Sciatic nerve (tissue), 2 donors: Measurements from ENCODE around the gene FOXD4. TPM values are rescaled to one million over a fixed set of nuclear protein-coding genes. Genes with fewer than 3 reads are reported as not detected.
"Not testable (repeated sequence)": the region's sequence is repeated elsewhere in the genome, so short reads cannot be mapped to it uniquely, and the experiment has no call there.

Experiments
- ATAC-seq: fragments of 200-7000 bp; cut with Tn5 transposase; one replicate; pipeline ENCODE4 v1.9.1; 2020; ENCODE audit warnings: mild to moderate bottlenecking, moderate library complexity
- DNase-seq: peaks from one replicate; pipeline ENCODE4 v3.0.0-alpha.2; 2020; ENCODE audit warnings: low spot score
- intact Hi-C: fragments of 100-400 bp; cut with DNase I; formaldehyde crosslinking; loops from one replicate; pipeline ENCODE4 v1.14.2; 2022
- total RNA-seq: library from RNA; stranded (reverse); fragmentation: NEBNext Ultra II Directional; extraction: Animal tissue kit (Norgen Biotek cat#: 25700); gene quantifications from one replicate; pipeline ENCODE4 v1.2.1, GENCODE V29; 2021
- donor health status: DM: no; HTN: no; CAD: no.
- donor health status: DM: no; HTN: no; CAD: no.

FOXD4 gene
- total RNA-seq = 0.45 TPM

GRCh38 chr9:117995-118467 is at the start of gene FOXD4:
FOXD4 (minus strand) TSS chr9:118417; CDS start chr9:118119, 298 bp downstream.
- DNase-seq, ATAC-seq, intact Hi-C loops: not testable (repeated sequence)

- intact Hi-C loops, DNase-seq, ATAC-seq: not testable (repeated sequence)
Observed at GRCh38 chr9:159871-160270, 41.7 kb upstream of the FOXD4 start.

GRCh38 chr9:151173-151572 is 33.0 kb upstream of the FOXD4 start:
- ATAC-seq, DNase-seq, intact Hi-C loops: not testable (repeated sequence)

GRCh38 chr9:139880-140279 is 21.7 kb upstream of the FOXD4 start:
- DNase-seq, ATAC-seq, intact Hi-C loops: not testable (repeated sequence)

GRCh38 chr9:117144-117994 is 848 bp downstream of the FOXD4 start:
- DNase-seq, intact Hi-C loops, ATAC-seq: not testable (repeated sequence)

GRCh38 chr9:116239-117077 is 1.8 kb downstream of the FOXD4 start:
- ATAC-seq, intact Hi-C loops, DNase-seq: not testable (repeated sequence)

GRCh38 chr9:115118-115451 is 3.1 kb downstream of the FOXD4 start:
- DNase-seq, intact Hi-C loops: not testable (repeated sequence)
- ATAC-seq = peak; percentile 7

- intact Hi-C loops, DNase-seq: not testable (repeated sequence)
- ATAC-seq = peak; percentile 65
Observed at GRCh38 chr9:114267-115117, 3.7 kb downstream of the FOXD4 start.

GRCh38 chr9:113468-114266 is 4.5 kb downstream of the FOXD4 start:
- DNase-seq = peak; percentile 62
- peak; percentile 69 for ATAC-seq
- intact Hi-C loops = not testable (repeated sequence)

GRCh38 chr9:112589-113467 is 5.4 kb downstream of the FOXD4 start:
- intact Hi-C loops, ATAC-seq, DNase-seq: not testable (repeated sequence)

GRCh38 chr9:110672-111071 is 7.5 kb downstream of the FOXD4 start:
- DNase-seq, ATAC-seq, intact Hi-C loops: not testable (repeated sequence)

GRCh38 chr9:109540-109939 is 8.7 kb downstream of the FOXD4 start:
- ATAC-seq, intact Hi-C loops, DNase-seq: not testable (repeated sequence)

- ATAC-seq, intact Hi-C loops, DNase-seq: not testable (repeated sequence)
Observed at GRCh38 chr9:108742-109495, 9.3 kb downstream of the FOXD4 start.

- DNase-seq, intact Hi-C loops, ATAC-seq: not testable (repeated sequence)
Observed at GRCh38 chr9:105991-106390, 12.2 kb downstream of the FOXD4 start.

GRCh38 chr9:100430-100829 is 17.8 kb downstream of the FOXD4 start:
- DNase-seq, intact Hi-C loops: not testable (repeated sequence)
- ATAC-seq = peak; percentile 79

GRCh38 chr9:99867-100266 is 18.4 kb downstream of the FOXD4 start:
- ATAC-seq, DNase-seq, intact Hi-C loops: not testable (repeated sequence)
